Right cardiac atrium (tissue), 5 donors: ENCODE results near the gene ZNF85. TPM values are rescaled to one million over a fixed set of nuclear protein-coding genes. Genes with fewer than 3 reads are reported as not detected.
"Not testable (repeated sequence)": the region's sequence is repeated elsewhere in the genome, so short reads cannot be mapped to it uniquely, and the experiment has no call there.

Source experiments
- ATAC-seq, 2 donors: fragments of 200-7000 bp; cut with Tn5 transposase; one replicate each; pipeline versions ENCODE4 v1.8.0 to v1.9.1; 2020; ENCODE audit warnings: moderate library complexity in 2 of 2, mild to moderate bottlenecking in 1 of 2
- DNase-seq, 3 donors: peaks; one replicate each; pipeline ENCODE4 v3.0.0-alpha.2; 2020
- H3K27ac ChIP-seq: one replicate; pipeline ENCODE4 v1.5.1; 2013; ENCODE audit warnings: mild to moderate bottlenecking, low read length, control low read depth, moderate library complexity
- H3K27me3 ChIP-seq: one replicate; pipeline ENCODE4 v1.6.1; 2013; ENCODE audit not compliant: control insufficient read depth, insufficient read depth
- H3K4me1 ChIP-seq: one replicate; pipeline ENCODE4 v1.6.1; 2013; ENCODE audit warnings: low read length; ENCODE audit not compliant: control insufficient read depth, insufficient read depth
- H3K4me3 ChIP-seq: one replicate; pipeline ENCODE4 v1.5.1; 2013; ENCODE audit warnings: low read length, control low read depth
- H3K9me3 ChIP-seq: one replicate; pipeline ENCODE4 v1.6.1; 2013; ENCODE audit warnings: low read length; ENCODE audit not compliant: control insufficient read depth
- WGBS: extraction: QIAGEN DNeasy Blood & Tissue Kit; methylation state at CpG from one replicate; pipeline ENCODE4 v1.1.7; 2013; 5-methylcytosine and 5-hydroxymethylcytosine counted together
- intact Hi-C, 4 donors: fragments of 100-400 bp; cut with DNase I; formaldehyde crosslinking; loops; one replicate each; pipeline versions ENCODE4 v1.11.0 to v1.14.0; 2022 to 2023
- polyA plus RNA-seq: library from polyadenylated mRNA; stranded (reverse); fragments of 200-250 nt; gene quantifications from one replicate; pipeline ENCODE4 v1.2.3, GENCODE V29; 2013
- total RNA-seq, 4 donors: library from RNA; stranded (reverse); fragmentation: NEBNext Ultra II Directional; extraction: Animal tissue kit (Norgen Biotek cat#: 25700); gene quantifications; one replicate each; pipeline ENCODE4 v1.2.1, GENCODE V29; 2021
- donor health status: healthy with polysubstance abuse.
- donor health status: DM: no; HTN: yes; CAD: no.
- donor health status: DM: no; HTN: no; CAD: no.
- donor health status: DM: no; HTN: yes; CAD: no; lungs with severe emphysema.
- donor health status: DM: yes; HTN: yes; CAD: no.

Gene ZNF85
- total and polyA plus RNA-seq, 5 donors = 1.3 to 4.4 (median 2.7) TPM

- Histone ChIP-seq H3K4me3 (no peak overlapping the region), H3K9me3 (no peaks in the 10 kb centered on the region), H3K4me1 (no peaks in the 10 kb centered on the region), H3K27me3 (no peaks in the 10 kb centered on the region), H3K27ac (no peak overlapping the region)
- intact Hi-C loops = no loop called here
- ATAC-seq = no peak
- WGBS = 63% methylated on average over 3 of the region's 3 CpGs
- DNase-seq = no peak
These were observed 46.8 kb downstream of the ZNF85 start for GRCh38 chr19:20969898-20970297.

GRCh38 chr19:20992788-20993187 is 69.7 kb downstream of the ZNF85 start:
- H3K27me3 ChIP-seq, ATAC-seq, DNase-seq, H3K27ac ChIP-seq, intact Hi-C loops, H3K4me3 ChIP-seq, H3K9me3 ChIP-seq, H3K4me1 ChIP-seq: not testable (repeated sequence)
- WGBS = 93% methylated on average over 2 of the region's 2 CpGs

GRCh38 chr19:20999731-21000352 is 76.8 kb downstream of the ZNF85 start:
- Histone ChIP-seq H3K4me1 (peaks cover 3% of the 10 kb centered on the region), H3K27ac (no peak overlapping the region), H3K9me3 (no peaks in the 10 kb centered on the region), H3K4me3 (peak overlapping the region; percentile 53), H3K27me3 (no peaks in the 10 kb centered on the region)
- 1% methylated on average over 29 of the region's 29 CpGs for WGBS
- intact Hi-C loops = no loop called here
- ATAC-seq = peak; percentile 100
- peak; percentile 87 to 94 (median 92) for DNase-seq

Other genes starting within 250 kb of the ZNF85 start
- gene ZNF66, start 146.9 kb upstream of the ZNF85 start, total RNA-seq = 1 to 10 TPM; 1.9 to 2.1 (median 2.0) TPM
- 1.2 TPM for gene ZNF66, start 146.9 kb upstream of the ZNF85 start, polyA plus RNA-seq
- 1 to 10 TPM; 3.7 to 7.9 (median 5.5) TPM for gene ZNF430, start 97.4 kb downstream of the ZNF85 start, total RNA-seq
- gene ZNF430, start 97.4 kb downstream of the ZNF85 start, polyA plus RNA-seq = 1.4 TPM
- 1 to 10 TPM; 2.2 to 3.6 (median 2.6) TPM for gene ZNF714, start 159.0 kb downstream of the ZNF85 start, total RNA-seq
- 0.79 TPM for gene ZNF714, start 159.0 kb downstream of the ZNF85 start, polyA plus RNA-seq
- gene ZNF431, start 218.8 kb downstream of the ZNF85 start, total RNA-seq = 10 to 100 TPM in 1 of 4 donors, 1 to 10 TPM in 3; 8.0 to 12.5 (median 9.5) TPM
- gene ZNF431, start 218.8 kb downstream of the ZNF85 start, polyA plus RNA-seq = 6.2 TPM